Measurements from ENCODE around the gene TSSK6. TPM values are rescaled to one million over a fixed set of nuclear protein-coding genes. Genes with fewer than 3 reads are reported as not detected.
A peak's percentile ranks its signal among the peaks of the same experiment; 100 is the strongest.

Gene TSSK6
- total RNA-seq, 1 donor from 2014 or later, result 1.7 TPM

DNA sequence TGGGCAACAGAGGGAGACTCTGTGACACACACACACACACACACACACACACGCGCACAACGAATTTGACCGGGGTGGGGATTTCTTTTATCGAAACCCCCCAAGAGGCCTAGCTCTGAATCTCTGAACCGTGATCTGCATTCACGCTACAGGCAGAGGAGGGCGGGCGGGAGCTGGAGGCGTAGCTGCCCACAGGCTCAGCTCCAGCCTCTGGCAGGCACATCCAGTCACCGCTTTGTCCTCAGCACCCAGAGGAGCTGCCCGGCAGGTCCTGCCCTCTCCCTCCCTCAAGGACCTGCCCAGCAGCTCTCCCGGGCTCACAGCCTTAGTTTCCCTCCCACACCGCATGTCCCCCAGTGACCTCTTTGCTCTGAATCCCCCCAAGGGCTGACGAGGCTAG is 42.7 kb upstream of the TSSK6 start:
- H3K4me3 ChIP-seq (ENCODE audit: low read depth, low read length), result no peak overlapping the region
- no peak for TF ChIP-seq CTCF (conservative IDR thresholded peaks at IDR 0.05; ENCODE audit: low read depth, low read length)
- DNase-seq (ENCODE audit: low read depth), result no peak

DNA sequence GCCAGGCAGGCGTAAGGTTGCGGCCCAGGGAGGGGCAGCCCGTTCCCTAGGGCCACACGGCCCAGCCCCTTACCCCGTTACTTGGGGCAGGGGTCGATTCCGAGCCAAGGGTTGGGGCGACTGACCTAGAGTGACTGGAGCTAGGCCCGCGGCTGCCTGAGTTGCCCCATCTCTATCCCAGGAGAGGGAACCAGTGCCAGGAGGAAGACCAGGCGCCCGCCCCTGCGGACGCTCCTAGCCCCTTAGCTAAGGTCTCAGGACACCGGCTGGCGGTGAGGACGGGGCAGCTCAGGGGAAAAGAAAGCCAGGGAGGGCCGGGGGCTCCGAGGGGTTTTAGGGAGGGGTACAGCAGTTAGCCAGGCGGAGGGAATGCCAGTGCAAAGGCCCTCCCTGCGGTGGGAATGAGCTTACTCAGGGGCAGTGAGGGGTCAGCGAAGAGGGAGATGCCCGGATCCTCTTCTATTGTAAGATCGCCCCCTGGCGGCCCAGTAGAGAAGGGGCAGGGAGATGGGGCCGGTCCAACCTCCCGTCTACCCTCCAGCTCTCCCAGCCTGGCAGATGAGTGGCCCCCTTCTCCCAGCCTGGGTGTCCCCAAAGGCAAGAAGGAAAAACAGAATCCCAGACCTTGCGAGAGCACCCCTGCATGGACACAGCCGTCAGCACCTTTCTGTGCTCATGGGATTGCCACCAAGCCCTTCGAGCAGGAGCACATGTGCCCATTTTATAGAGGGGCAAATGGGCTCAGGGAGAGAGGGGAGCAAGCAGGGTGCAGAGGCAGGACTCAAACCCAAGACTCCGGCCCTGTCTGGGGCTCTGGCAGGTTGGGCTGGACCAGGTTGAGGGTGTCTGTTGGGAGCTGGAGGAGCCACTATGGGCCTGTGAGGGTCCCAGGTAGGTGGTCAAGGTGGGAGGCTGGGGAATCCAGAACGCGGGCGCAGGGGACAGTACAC is 39.0 kb upstream of the TSSK6 start:
- H3K4me3 ChIP-seq (ENCODE audit: low read depth, low read length), result no peak overlapping the region
- peak; percentile 70 for TF ChIP-seq CTCF (conservative IDR thresholded peaks at IDR 0.05; ENCODE audit: low read depth, low read length)
- no peak for DNase-seq (ENCODE audit: low read depth)

- DNase-seq (ENCODE audit: low read depth), result no peak
- TF ChIP-seq CTCF (conservative IDR thresholded peaks at IDR 0.05; ENCODE audit: low read depth, low read length), result no peak
- H3K4me3 ChIP-seq (ENCODE audit: low read depth, low read length), result no peak overlapping the region
Measured at GRCh38 chr19:19553670-19554069, 38.3 kb upstream of the TSSK6 start.

GRCh38 chr19:19552798-19553197 is 37.5 kb upstream of the TSSK6 start:
- DNase-seq (ENCODE audit: low read depth), result no peak
- TF ChIP-seq CTCF (conservative IDR thresholded peaks at IDR 0.05; ENCODE audit: low read depth, low read length), result peak; percentile 65
- no peak overlapping the region for H3K4me3 ChIP-seq (ENCODE audit: low read depth, low read length)

DNA sequence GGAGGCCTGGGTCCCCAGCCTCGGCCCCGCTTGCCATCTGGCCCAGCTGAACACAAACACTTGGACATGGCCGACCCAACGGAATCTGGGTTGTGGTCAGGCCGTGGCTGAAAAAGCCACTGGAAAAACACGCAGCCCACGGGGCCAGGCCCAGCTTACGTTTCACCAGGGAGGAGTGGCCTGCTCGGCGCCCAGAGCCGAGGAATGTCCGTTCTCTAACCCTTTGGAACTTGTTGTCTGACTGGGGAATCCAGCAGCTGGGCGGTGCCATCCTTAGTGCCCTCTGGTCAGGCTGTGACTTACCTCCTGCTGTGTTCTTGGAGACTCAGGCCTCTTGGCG is 36.5 kb upstream of the TSSK6 start:
- no peak overlapping the region for H3K4me3 ChIP-seq (ENCODE audit: low read depth, low read length)
- DNase-seq (ENCODE audit: low read depth), result no peak
- no peak for TF ChIP-seq CTCF (conservative IDR thresholded peaks at IDR 0.05; ENCODE audit: low read depth, low read length)

DNA sequence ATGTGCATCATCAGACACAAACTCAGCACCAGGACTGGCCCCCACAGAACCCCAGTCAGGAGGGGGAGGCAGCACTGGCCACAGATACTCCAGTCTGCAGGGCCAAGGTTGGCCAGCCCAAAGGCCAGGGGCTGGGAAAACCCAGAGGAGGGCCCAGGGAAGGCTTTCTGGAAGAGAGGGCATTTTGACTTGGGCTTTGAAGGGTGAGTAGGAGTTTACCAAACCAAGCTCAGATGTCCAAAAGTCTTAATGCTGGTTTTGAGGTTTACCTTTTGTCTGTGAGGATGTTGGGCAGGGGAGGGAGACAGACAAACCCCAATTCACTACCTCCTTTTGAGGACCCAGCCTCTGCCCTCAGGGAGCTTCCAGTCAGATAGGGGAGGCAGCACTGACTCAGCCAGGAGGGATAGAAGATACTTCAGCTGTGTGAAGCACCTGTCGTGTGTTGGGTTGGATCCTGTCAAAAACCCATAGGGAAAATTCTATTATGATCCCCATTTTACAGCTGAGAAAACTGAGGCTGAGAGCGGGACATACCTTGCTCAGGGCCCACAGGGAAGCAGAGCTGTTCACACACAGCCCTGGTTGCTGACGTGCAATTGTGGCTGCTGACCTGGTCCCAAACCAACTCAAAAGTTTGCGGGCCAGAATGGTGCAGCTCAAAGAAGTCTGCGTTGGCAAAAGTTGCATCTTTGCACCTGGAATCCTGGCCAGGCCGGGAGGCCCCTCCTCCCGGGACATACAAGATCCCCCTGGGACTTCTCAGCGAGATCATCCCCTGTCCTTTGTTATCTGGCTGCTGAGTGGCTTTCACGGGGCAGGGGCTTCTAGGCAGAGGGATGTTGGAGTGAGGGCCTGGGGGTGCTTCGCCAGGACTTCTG is 35.9 kb upstream of the TSSK6 start:
- TF ChIP-seq CTCF (conservative IDR thresholded peaks at IDR 0.05; ENCODE audit: low read depth, low read length), result no peak
- DNase-seq (ENCODE audit: low read depth), result no peak

More for the DNA sequence above, 35.9 kb upstream of the TSSK6 start:
- no peak overlapping the region for H3K4me3 ChIP-seq (ENCODE audit: low read depth, low read length)
